Omental fat pad (tissue), 4 donors: ENCODE data around the gene CYSRT1. TPM values are rescaled to one million over a fixed set of nuclear protein-coding genes. Genes with fewer than 3 reads are reported as not detected.

Source experiments
- ATAC-seq: fragments of 150-250 bp; one replicate; pipeline ENCODE4 v1.9.1; 2016; ENCODE audit warnings: mild to moderate bottlenecking, moderate library complexity; ENCODE audit not compliant: low FRiP score
- DNase-seq: peaks from one replicate; pipeline ENCODE4 v3.0.0-alpha.2; 2019; ENCODE audit warnings: low spot score
- CTCF ChIP-seq, 3 donors: fragments of 450-650 bp; IDR thresholded peaks; one replicate each; pipeline ENCODE4 v1.5.1; 2016 to 2017; ENCODE audit warnings: antibody characterized with exemption in 3 of 3, mild to moderate bottlenecking in 3 of 3, moderate library complexity in 2 of 3
- total RNA-seq, 4 donors: library from RNA; depleted of rRNA; stranded (reverse); fragments of >200 nt; gene quantifications; one replicate each; pipeline ENCODE4 v1.1.0, GENCODE V29; 2016

The CYSRT1 gene
- total RNA-seq, 4 donors from 2014 or later, result 0.36 to 0.65 (median 0.38) TPM; not detected in 1

GRCh38 chr9:137195525-137196220, 29.3 kb upstream of the CYSRT1 start:
- no peak for TF ChIP-seq CTCF (IDR thresholded peaks at IDR 0.05)
- DNase-seq, result no peak
- no peak for ATAC-seq

- DNase-seq (no peak), ATAC-seq (no peak)
- no peak for TF ChIP-seq CTCF (IDR thresholded peaks at IDR 0.05)
Measured at GRCh38 chr9:137198051-137198901, 26.7 kb upstream of the CYSRT1 start.

- no peak for ATAC-seq
- no peak for TF ChIP-seq CTCF (IDR thresholded peaks at IDR 0.05)
- DNase-seq, result no peak
Measured at GRCh38 chr9:137198902-137199283, 26.1 kb upstream of the CYSRT1 start.

GRCh38 chr9:137199411-137200121, 25.4 kb upstream of the CYSRT1 start:
- TF ChIP-seq CTCF (IDR thresholded peaks at IDR 0.05), result no peak
- no peak for ATAC-seq
- no peak for DNase-seq

- peak; percentile 94 for DNase-seq
- no peak for TF ChIP-seq CTCF (IDR thresholded peaks at IDR 0.05)
- ATAC-seq, result peak; percentile 99
Measured at GRCh38 chr9:137200311-137201204, 24.4 kb upstream of the CYSRT1 start, which contains the start of gene TPRN. Gene TPRN (minus strand): TSS chr9:137200741. CDS start chr9:137200711, 30 bp downstream.

GRCh38 chr9:137201205-137201868, 23.6 kb upstream of the CYSRT1 start:
- ATAC-seq (no peak), DNase-seq (no peak)
- no peak for TF ChIP-seq CTCF (IDR thresholded peaks at IDR 0.05)
